HepG2 (cell line): ENCODE data around the gene PIRT. TPM values are rescaled to one million over a fixed set of nuclear protein-coding genes. Genes with fewer than 3 reads are reported as not detected.

Experiments
- ATAC-seq: fragments of 200-7000 bp; cut with Tn5 transposase; 3 replicates; pipeline ENCODE4 v1.9.1; 2020; ENCODE audit warnings: mild to moderate bottlenecking, moderate library complexity
- BruUV-seq: library from RNA; stranded (reverse); fragments of 400-500 nt; replicated peaks from 2 replicates; lab custom pipeline; 2021; lab: Mats Ljungman, UMichigan
- CTCF ChIA-PET: fragments of 300-600 bp; formaldehyde crosslinking; extraction: SDS; loops from one replicate; lab custom pipeline; 2021; ENCODE audit warnings: low total read pairs, inconsistent platforms, low intra/inter-chr PET ratio; lab: Yijun Ruan, JAX
- POLR2A ChIA-PET: fragments of 350-600 bp; sonication (Branson Sonifier 250); formaldehyde crosslinking; loops from one replicate; lab custom pipeline; 2020; ENCODE audit warnings: antibody characterized with exemption, inconsistent platforms; lab: Yijun Ruan, JAX
- DNase-seq: peaks from one replicate; pipeline ENCODE4 v3.0.0-alpha.2; 2015; ENCODE audit warnings: low spot score
- FAIRE-seq: peaks from 3 replicates; lab custom pipeline; 2011; peaks lifted over from hg19 to GRCh38; lab: Jason Lieb, UNC
- H2AFZ ChIP-seq: one replicate; pipeline ENCODE4 v1.6.1; 2011; ENCODE audit warnings: low read length, inconsistent platforms
- H3K27ac ChIP-seq: fragments of 300-600 bp; 3 replicates; pipeline ENCODE4 v1.8.0; 2011; ENCODE audit warnings: mixed run types, mild to moderate bottlenecking, mixed read lengths, low read length, inconsistent platforms; ENCODE audit not compliant: insufficient read depth; ENCODE audit errors: extremely low read length
- H3K27me3 ChIP-seq, 2 experiments: fragments of 200-600 bp in 1 of 2; 2 replicates in 1 of 2; 3 replicates in 1 of 2; pipeline versions ENCODE4 v1.6.0 to v1.8.0; 2011; ENCODE audit warnings: low read length in 2 of 2, mild to moderate bottlenecking in 2 of 2, moderate library complexity in 2 of 2, inconsistent platforms in 1 of 2; ENCODE audit not compliant: insufficient read depth in 2 of 2, control insufficient read depth in 1 of 2
- H3K36me3 ChIP-seq, 2 experiments: fragments of 200-600 bp in 1 of 2; replicated peaks in 1 of 2; 2 replicates in 1 of 2; 3 replicates in 1 of 2; pipeline versions ENCODE4 v1.5.1 to v1.8.0; 2011; ENCODE audit warnings: low read length in 2 of 2, inconsistent platforms in 1 of 2; ENCODE audit not compliant: insufficient read depth in 2 of 2, control insufficient read depth in 1 of 2
- H3K4me1 ChIP-seq: 2 replicates; pipeline ENCODE4 v1.5.1; 2012; ENCODE audit warnings: low read length, inconsistent platforms; ENCODE audit not compliant: insufficient read depth
- H3K4me2 ChIP-seq: 2 replicates; pipeline ENCODE4 v1.6.0; 2011; ENCODE audit warnings: low read depth, low read length, inconsistent platforms
- H3K4me3 ChIP-seq, 3 experiments: fragments of 200-600 bp in 1 of 3; sonication (generic), shearing (Covaris generic) in 1 of 3; replicated peaks in 1 of 3; 2 replicates each; pipeline ENCODE4 v1.5.1; 2011 to 2016; ENCODE audit warnings: low read length in 3 of 3, inconsistent platforms in 2 of 3, low read depth in 2 of 3, mild to moderate bottlenecking in 2 of 3, control low read depth in 1 of 3, mixed read lengths in 1 of 3; ENCODE audit not compliant: insufficient read depth in 1 of 3
- H3K79me2 ChIP-seq: one replicate; pipeline ENCODE4 v1.6.1; 2011; ENCODE audit warnings: low read length, inconsistent platforms; ENCODE audit not compliant: insufficient read depth
- H3K9ac ChIP-seq: 2 replicates; pipeline ENCODE4 v1.6.0; 2011; ENCODE audit warnings: mild to moderate bottlenecking, low read depth, low read length, inconsistent platforms; ENCODE audit not compliant: insufficient read depth
- H3K9me3 ChIP-seq: 2 replicates; pipeline ENCODE4 v1.5.1; 2012; ENCODE audit warnings: mild to moderate bottlenecking, low read length
- H4K20me1 ChIP-seq: 2 replicates; pipeline ENCODE4 v1.6.0; 2011; ENCODE audit warnings: inconsistent platforms, mild to moderate bottlenecking, low read length, moderate library complexity; ENCODE audit not compliant: insufficient read depth
- AKAP8 ChIP-seq: sonication (generic); formaldehyde crosslinking; IDR thresholded peaks from 2 replicates; pipeline ENCODE4 v1.5.1; 2020; ENCODE audit warnings: mild to moderate bottlenecking, missing genetic modification reagents
- ATF7 ChIP-seq, 2 experiments: fragments of 450-650 bp in 1 of 2; sonication (generic) in 1 of 2; formaldehyde crosslinking in 1 of 2; IDR thresholded peaks; 2 replicates each; pipeline versions ENCODE4 v1.4.0 to v1.6.1; 2016 to 2020; ENCODE audit warnings: antibody characterized with exemption in 1 of 2, mild to moderate bottlenecking in 1 of 2, missing genetic modification reagents in 1 of 2
- MAZ ChIP-seq, 2 experiments: sonication (generic) in 1 of 2; formaldehyde crosslinking in 1 of 2; IDR thresholded peaks; 2 replicates each; pipeline versions ENCODE4 v1.5.0 to v1.6.1; 2012 to 2020; ENCODE audit warnings: low read depth in 2 of 2, mild to moderate bottlenecking in 2 of 2, borderline replicate concordance in 1 of 2, improper control_type of control experiment in 1 of 2, low read length in 1 of 2, missing genetic modification reagents in 1 of 2, moderate library complexity in 1 of 2
- NFYC ChIP-seq: IDR thresholded peaks from 2 replicates; pipeline ENCODE4 v1.6.1; 2016; ENCODE audit warnings: missing genetic modification reagents, missing compliant biosample characterization
- REL ChIP-seq: sonication (generic); formaldehyde crosslinking; conservative IDR thresholded peaks from 2 replicates; pipeline ENCODE4 v1.8.0; 2022; ENCODE audit warnings: mild to moderate bottlenecking, missing genetic modification reagents, moderate library complexity
- ZNF274 ChIP-seq: sonication (generic); formaldehyde crosslinking; IDR thresholded peaks from 2 replicates; pipeline ENCODE4 v1.5.1; 2020; ENCODE audit warnings: mild to moderate bottlenecking, missing genetic modification reagents
- ZNF367 ChIP-seq: sonication (generic); formaldehyde crosslinking; IDR thresholded peaks from 2 replicates; pipeline ENCODE4 v1.4.0; 2020; ENCODE audit warnings: missing genetic modification reagents, borderline replicate concordance
- ZNF570 ChIP-seq: sonication (generic); formaldehyde crosslinking; IDR thresholded peaks from 2 replicates; pipeline ENCODE4 v1.4.0; 2020; ENCODE audit warnings: mild to moderate bottlenecking, missing genetic modification reagents, borderline replicate concordance
- ZNF572 ChIP-seq: sonication (generic); formaldehyde crosslinking; IDR thresholded peaks from 2 replicates; pipeline ENCODE4 v1.5.1; 2020; ENCODE audit warnings: mild to moderate bottlenecking, missing genetic modification reagents
- ZNF761 ChIP-seq: sonication (generic); formaldehyde crosslinking; conservative IDR thresholded peaks from 2 replicates; pipeline ENCODE4 v1.4.0; 2020; ENCODE audit warnings: mild to moderate bottlenecking, missing genetic modification reagents
- ZNF788 ChIP-seq: sonication (generic); formaldehyde crosslinking; IDR thresholded peaks from 2 replicates; pipeline ENCODE4 v1.5.0; 2020; ENCODE audit warnings: mild to moderate bottlenecking, missing genetic modification reagents, borderline replicate concordance
- ZNF850 ChIP-seq: sonication (generic); formaldehyde crosslinking; conservative IDR thresholded peaks from 2 replicates; pipeline ENCODE4 v1.9.0; 2021; ENCODE audit warnings: mild to moderate bottlenecking, missing genetic modification reagents
- WGBS: methylation state at CpG from one replicate; pipeline ENCODE4 v1.1.6; 2017; ENCODE audit warnings: low lambda C conversion rate; 5-methylcytosine and 5-hydroxymethylcytosine counted together
- in situ Hi-C: cut with HindIII; loops from 2 replicates; pipeline ENCODE4 v1.10.0; 2017; ENCODE audit warnings: low pct_unique_long_range_greater_than_20kb; ENCODE audit not compliant: extremely low pct_ligation_motif_present
- intact Hi-C: fragments of 100-400 bp; cut with micrococcal nuclease; formaldehyde crosslinking; loops from one replicate; pipeline ENCODE4 v1.10.0; 2022; ENCODE audit not compliant: unreplicated experiment
- polyA plus RNA-seq, 8 experiments: library from polyadenylated mRNA; depleted of rRNA in 3 of 8; stranded (reverse) in 7 of 8; unstranded in 1 of 8; fragments of >200 nt; fragmentation: Illumina TruSeq in 4 of 8; extraction: Trizol in 4 of 8; gene quantifications; 2 replicates each; pipeline versions ENCODE4 v1.2.1 to v1.2.3, GENCODE V29; 2011 to 2016; ENCODE audit warnings: low read depth in 4 of 8, missing spikeins in 1 of 8, mixed read lengths in 1 of 8; ENCODE audit not compliant: insufficient read depth in 1 of 8
- total RNA-seq, 5 experiments: library from RNA; depleted of rRNA; stranded (reverse); fragments of >200 nt; fragmentation: Illumina TruSeq; extraction: Trizol; gene quantifications; 2 replicates each; pipeline ENCODE4 v1.2.3, GENCODE V29; 2016; ENCODE audit warnings: low read depth in 1 of 5
- TF ChIP-seq, protein P1 (sequence below): sonication (generic); formaldehyde crosslinking; IDR thresholded peaks from 2 replicates; pipeline ENCODE4 v1.4.0; 2020; ENCODE audit warnings: missing genetic modification reagents, borderline replicate concordance
- TF ChIP-seq, protein P2 (sequence below): sonication (generic); formaldehyde crosslinking; IDR thresholded peaks from 2 replicates; pipeline ENCODE4 v1.9.0; 2022; ENCODE audit warnings: missing genetic modification reagents, mild to moderate bottlenecking, borderline replicate concordance
- TF ChIP-seq, protein P3 (sequence below): sonication (generic); formaldehyde crosslinking; IDR thresholded peaks from 2 replicates; pipeline ENCODE4 v1.8.1; 2023; ENCODE audit warnings: missing genetic modification reagents, inconsistent platforms, borderline replicate concordance

The PIRT gene
- total and polyA plus RNA-seq, 2 of the 13 experiments (the other 11 are each of a cell fraction or from before 2014, with no cell fraction given) = not detected

DNA sequence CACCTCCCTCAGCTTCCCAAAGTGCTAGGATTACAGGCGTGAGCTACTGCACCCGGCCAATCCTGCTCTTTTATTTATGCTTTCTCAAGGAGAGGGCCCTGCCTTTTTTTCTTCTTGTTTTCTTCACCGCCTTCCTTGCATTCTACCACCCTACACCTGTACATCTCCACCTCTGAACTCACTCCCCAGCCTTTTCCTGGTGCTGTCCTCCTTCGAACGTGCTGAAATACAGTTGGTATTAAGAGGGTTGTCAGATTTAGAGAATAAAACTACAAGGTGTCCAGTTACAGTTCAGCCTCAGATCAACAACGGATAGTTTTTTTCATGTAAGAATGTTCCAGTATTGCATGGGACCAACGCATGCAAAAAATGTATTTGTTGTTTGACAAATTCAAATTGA, 1.7 kb downstream of the PIRT start:
- CTCF ChIA-PET = no interaction called here
- Histone ChIP-seq H3K36me3 (no peaks in the 10 kb centered on the region), H2AFZ (no peak overlapping the region)
- intact Hi-C loops = no loop called here
- TF ChIP-seq ZNF570 (CRISPR knock-in tag) (no peak), REL (no peak), ZNF761 (CRISPR knock-in tag) (no peak), NFYC (CRISPR knock-in tag) (no peak), ZNF788 (CRISPR knock-in tag) (no peak), ZNF367 (CRISPR knock-in tag) (no peak), ZNF850 (CRISPR knock-in tag) (no peak), AKAP8 (CRISPR knock-in tag) (no peak), ZNF572 (no peak), ATF7 (IDR thresholded peaks at IDR 0.05) (no peak), ATF7 (CRISPR knock-in tag; IDR thresholded peaks at IDR 0.05) (no peak), ZNF274 (CRISPR knock-in tag) (no peak), MAZ (IDR thresholded peaks at IDR 0.05; ENCODE audit: borderline replicate concordance, low read depth, low read length) (no peak), MAZ (CRISPR knock-in tag; IDR thresholded peaks at IDR 0.05; ENCODE audit: low read depth) (no peak)
- TF ChIP-seq, protein P1, sequence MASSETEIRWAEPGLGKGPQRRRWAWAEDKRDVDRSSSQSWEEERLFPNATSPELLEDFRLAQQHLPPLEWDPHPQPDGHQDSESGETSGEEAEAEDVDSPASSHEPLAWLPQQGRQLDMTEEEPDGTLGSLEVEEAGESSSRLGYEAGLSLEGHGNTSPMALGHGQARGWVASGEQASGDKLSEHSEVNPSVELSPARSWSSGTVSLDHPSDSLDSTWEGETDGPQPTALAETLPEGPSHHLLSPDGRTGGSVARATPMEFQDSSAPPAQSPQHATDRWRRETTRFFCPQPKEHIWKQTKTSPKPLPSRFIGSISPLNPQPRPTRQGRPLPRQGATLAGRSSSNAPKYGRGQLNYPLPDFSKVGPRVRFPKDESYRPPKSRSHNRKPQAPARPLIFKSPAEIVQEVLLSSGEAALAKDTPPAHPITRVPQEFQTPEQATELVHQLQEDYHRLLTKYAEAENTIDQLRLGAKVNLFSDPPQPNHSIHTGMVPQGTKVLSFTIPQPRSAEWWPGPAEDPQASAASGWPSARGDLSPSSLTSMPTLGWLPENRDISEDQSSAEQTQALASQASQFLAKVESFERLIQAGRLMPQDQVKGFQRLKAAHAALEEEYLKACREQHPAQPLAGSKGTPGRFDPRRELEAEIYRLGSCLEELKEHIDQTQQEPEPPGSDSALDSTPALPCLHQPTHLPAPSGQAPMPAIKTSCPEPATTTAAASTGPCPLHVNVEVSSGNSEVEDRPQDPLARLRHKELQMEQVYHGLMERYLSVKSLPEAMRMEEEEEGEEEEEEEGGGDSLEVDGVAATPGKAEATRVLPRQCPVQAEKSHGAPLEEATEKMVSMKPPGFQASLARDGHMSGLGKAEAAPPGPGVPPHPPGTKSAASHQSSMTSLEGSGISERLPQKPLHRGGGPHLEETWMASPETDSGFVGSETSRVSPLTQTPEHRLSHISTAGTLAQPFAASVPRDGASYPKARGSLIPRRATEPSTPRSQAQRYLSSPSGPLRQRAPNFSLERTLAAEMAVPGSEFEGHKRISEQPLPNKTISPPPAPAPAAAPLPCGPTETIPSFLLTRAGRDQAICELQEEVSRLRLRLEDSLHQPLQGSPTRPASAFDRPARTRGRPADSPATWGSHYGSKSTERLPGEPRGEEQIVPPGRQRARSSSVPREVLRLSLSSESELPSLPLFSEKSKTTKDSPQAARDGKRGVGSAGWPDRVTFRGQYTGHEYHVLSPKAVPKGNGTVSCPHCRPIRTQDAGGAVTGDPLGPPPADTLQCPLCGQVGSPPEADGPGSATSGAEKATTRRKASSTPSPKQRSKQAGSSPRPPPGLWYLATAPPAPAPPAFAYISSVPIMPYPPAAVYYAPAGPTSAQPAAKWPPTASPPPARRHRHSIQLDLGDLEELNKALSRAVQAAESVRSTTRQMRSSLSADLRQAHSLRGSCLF (CRISPR knock-in tag) = no peak
- TF ChIP-seq, protein P2, sequence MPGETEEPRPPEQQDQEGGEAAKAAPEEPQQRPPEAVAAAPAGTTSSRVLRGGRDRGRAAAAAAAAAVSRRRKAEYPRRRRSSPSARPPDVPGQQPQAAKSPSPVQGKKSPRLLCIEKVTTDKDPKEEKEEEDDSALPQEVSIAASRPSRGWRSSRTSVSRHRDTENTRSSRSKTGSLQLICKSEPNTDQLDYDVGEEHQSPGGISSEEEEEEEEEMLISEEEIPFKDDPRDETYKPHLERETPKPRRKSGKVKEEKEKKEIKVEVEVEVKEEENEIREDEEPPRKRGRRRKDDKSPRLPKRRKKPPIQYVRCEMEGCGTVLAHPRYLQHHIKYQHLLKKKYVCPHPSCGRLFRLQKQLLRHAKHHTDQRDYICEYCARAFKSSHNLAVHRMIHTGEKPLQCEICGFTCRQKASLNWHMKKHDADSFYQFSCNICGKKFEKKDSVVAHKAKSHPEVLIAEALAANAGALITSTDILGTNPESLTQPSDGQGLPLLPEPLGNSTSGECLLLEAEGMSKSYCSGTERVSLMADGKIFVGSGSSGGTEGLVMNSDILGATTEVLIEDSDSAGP (CRISPR knock-in tag) = no peak
- TF ChIP-seq, protein P3, sequence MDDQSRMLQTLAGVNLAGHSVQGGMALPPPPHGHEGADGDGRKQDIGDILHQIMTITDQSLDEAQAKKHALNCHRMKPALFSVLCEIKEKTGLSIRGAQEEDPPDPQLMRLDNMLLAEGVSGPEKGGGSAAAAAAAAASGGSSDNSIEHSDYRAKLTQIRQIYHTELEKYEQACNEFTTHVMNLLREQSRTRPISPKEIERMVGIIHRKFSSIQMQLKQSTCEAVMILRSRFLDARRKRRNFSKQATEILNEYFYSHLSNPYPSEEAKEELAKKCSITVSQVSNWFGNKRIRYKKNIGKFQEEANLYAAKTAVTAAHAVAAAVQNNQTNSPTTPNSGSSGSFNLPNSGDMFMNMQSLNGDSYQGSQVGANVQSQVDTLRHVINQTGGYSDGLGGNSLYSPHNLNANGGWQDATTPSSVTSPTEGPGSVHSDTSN (CRISPR knock-in tag) = no peak
- TF ChIP-seq, all 625 proteins: peak for 0
- no peak overlapping the region for H3K9ac ChIP-seq
- no peak for FAIRE-seq
- no peak for DNase-seq
- no peaks in the 10 kb centered on the region for H4K20me1 ChIP-seq
- no peak for ATAC-seq
- no peak overlapping the region for H3K4me3 ChIP-seq
- no TSS peak for BruUV-seq
- no peaks in the 10 kb centered on the region; a peak in 2 of 5 replicates for H3K27me3 ChIP-seq
- in situ Hi-C loops = no loop called here
- WGBS = 45% methylated on average over 7 of the region's 7 CpGs
- H3K79me2 ChIP-seq = no peaks in the 10 kb centered on the region
- H3K9me3 ChIP-seq = no peaks in the 10 kb centered on the region
- POLR2A ChIA-PET = no interaction called here
- no peaks in the 10 kb centered on the region for H3K4me1 ChIP-seq
- no peak overlapping the region for H3K27ac ChIP-seq
- no peak overlapping the region for H3K4me2 ChIP-seq
